Activated CD4-positive, alpha-beta memory T cell treated with anti-CD3 and anti-CD28 coated beads for 36 hours (primary cell): Measurements from ENCODE around the gene APOBEC3H. TPM values are rescaled to one million over a fixed set of nuclear protein-coding genes. Genes with fewer than 3 reads are reported as not detected.
"Not testable (repeated sequence)": the region's sequence is repeated elsewhere in the genome, so short reads cannot be mapped to it uniquely, and the experiment has no call there.

Source experiments
- CTCF ChIA-PET: fragments of 350-600 bp; sonication (Branson Sonifier 250); formaldehyde crosslinking; loops from one replicate; lab custom pipeline; 2021; ENCODE audit warnings: antibody characterized with exemption, inconsistent platforms; lab: Charles Lee
- POLR2A ChIA-PET: fragments of 350-600 bp; sonication (Branson Sonifier 250); formaldehyde crosslinking; loops from one replicate; lab custom pipeline; 2021; ENCODE audit warnings: antibody characterized with exemption; lab: Charles Lee
- DNase-seq: peaks from one replicate; pipeline ENCODE4 v3.0.0-alpha.2; 2020
- H3K27ac Mint-ChIP-seq: one replicate; pipeline ENCODE4 v1.8.0; 2021; ENCODE audit warnings: mixed read lengths
- H3K27me3 Mint-ChIP-seq: one replicate; pipeline ENCODE4 v1.8.0; 2021; ENCODE audit warnings: mixed read lengths
- H3K36me3 Mint-ChIP-seq: one replicate; pipeline ENCODE4 v1.8.0; 2021; ENCODE audit warnings: mixed read lengths
- H3K4me1 Mint-ChIP-seq: one replicate; pipeline ENCODE4 v1.8.0; 2021; ENCODE audit warnings: low read depth, mixed read lengths
- H3K4me3 Mint-ChIP-seq: one replicate; pipeline ENCODE4 v1.8.0; 2021; ENCODE audit warnings: mild to moderate bottlenecking, mixed read lengths
- H3K9me3 Mint-ChIP-seq: one replicate; pipeline ENCODE4 v1.8.0; 2021; ENCODE audit warnings: mixed read lengths
- intact Hi-C: fragments of 100-400 bp; cut with micrococcal nuclease; formaldehyde crosslinking; loops from one replicate; pipeline ENCODE4 v1.15.1; 2023
- total RNA-seq, 2 experiments: library from RNA; stranded (reverse); gene quantifications; one replicate each; pipeline ENCODE4 v1.2.3, GENCODE V29; 2021

Gene APOBEC3H
- total RNA-seq, 2 experiments from 2014 or later, result 23.6 to 25.3 TPM

DNA sequence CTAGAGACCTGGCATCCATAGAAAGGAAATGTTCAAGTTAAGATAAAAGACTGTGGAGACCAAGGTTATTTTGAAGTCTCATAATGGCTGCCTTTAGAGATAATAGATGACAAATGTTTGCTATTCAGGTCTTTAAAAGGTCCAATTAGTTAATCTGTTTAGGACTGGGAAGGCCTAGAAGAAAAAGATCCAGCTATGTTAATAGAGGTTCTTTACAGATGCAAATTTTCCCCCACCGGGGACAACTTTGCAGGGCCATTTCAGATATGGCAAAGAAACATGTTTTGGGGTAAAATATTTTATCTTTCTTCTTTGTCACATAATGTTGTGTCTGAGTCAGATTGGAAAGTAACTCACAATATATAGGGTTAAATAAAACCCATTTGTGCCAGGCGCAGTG, 23.1 kb upstream of the APOBEC3H start:
- intact Hi-C loops, result no loop called here
- H3K4me1 Mint-ChIP-seq, result peaks cover 19% of the 10 kb centered on the region
- H3K4me3 Mint-ChIP-seq, result no peak overlapping the region
- peaks cover 8% of the 10 kb centered on the region for H3K36me3 Mint-ChIP-seq
- H3K9me3 Mint-ChIP-seq, result no peaks in the 10 kb centered on the region
- no peak for DNase-seq
- ChIA-PET POLR2A (no interaction called here), CTCF (no interaction called here)
- H3K27ac Mint-ChIP-seq, result no peak overlapping the region
- H3K27me3 Mint-ChIP-seq, result no peaks in the 10 kb centered on the region

- intact Hi-C loops, H3K27me3 Mint-ChIP-seq, DNase-seq, H3K9me3 Mint-ChIP-seq, POLR2A ChIA-PET: not testable (repeated sequence)
- peak overlapping the region; percentile 66 for H3K4me3 Mint-ChIP-seq
- H3K36me3 Mint-ChIP-seq, result peaks cover 19% of the 10 kb centered on the region
- CTCF ChIA-PET, result interaction anchor here (0.5 kb wide), 1 partner anchor 139 kb away, joined by 3 read pairs; no protein-coding TSS in a partner anchor
- H3K4me1 Mint-ChIP-seq, result peaks cover 33% of the 10 kb centered on the region
- H3K27ac Mint-ChIP-seq, result peak overlapping the region; percentile 72
Observed at GRCh38 chr22:39076155-39077025, 20.7 kb upstream of the APOBEC3H start.

DNA sequence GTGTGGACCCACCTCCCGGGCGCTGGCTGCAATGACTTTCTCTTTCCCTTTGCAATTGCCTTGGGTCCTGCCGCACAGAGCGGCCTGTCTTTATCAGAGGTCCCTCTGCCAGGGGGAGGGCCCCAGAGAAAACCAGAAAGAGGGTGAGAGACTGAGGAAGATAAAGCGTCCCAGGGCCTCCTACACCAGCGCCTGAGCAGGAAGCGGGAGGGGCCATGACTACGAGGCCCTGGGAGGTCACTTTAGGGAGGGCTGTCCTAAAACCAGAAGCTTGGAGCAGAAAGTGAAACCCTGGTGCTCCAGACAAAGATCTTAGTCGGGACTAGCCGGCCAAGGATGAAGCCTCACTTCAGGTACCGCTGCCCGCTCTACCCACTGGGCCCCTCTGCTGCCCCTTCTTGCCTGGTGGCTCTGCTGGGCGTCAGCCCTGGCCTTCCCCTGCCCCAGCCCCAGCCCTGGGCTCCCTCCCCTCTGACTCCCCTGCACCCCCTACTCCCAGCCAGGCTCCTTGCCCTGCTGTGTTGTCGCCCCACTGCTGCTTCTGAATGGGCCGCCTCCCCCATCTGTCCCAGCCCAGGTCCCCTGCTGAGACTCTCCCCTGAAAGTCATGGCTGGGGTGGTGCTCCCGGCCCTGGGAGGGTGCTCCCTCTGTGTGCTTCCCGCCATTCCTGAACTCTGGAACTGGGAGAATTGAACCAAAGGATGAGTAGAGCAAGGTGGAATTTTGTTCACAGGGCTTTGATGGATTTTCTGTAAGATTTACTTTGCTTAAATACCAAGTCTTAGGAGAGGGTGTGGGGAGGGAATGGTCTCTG, 19.8 kb upstream of the APOBEC3H start, which contains the start of gene APOBEC3G:
Gene APOBEC3G, plus strand, starts transcription at position 250 of the 815 bp plus-strand sequence. Its CDS starts 87 bp downstream, at position 337.
- Mint-ChIP-seq H3K4me3 (peak within 1 kb of the TSS; percentile 93), H3K4me1 (peaks cover 41% of the 10 kb centered on the region), H3K27ac (peak within 1 kb of the TSS; percentile 93), H3K36me3 (peaks cover 22% of the 10 kb centered on the region)
- H3K9me3 Mint-ChIP-seq, intact Hi-C loops, H3K27me3 Mint-ChIP-seq, CTCF ChIA-PET: not testable (repeated sequence)
- DNase-seq, result peak; percentile 76
- POLR2A ChIA-PET, result interaction anchor here (1.0 to 1.3 kb wide), 3 partner anchors 22 to 38 kb away, joined by 3 to 4 read pairs (median 3); no protein-coding TSS in a partner anchor

GRCh38 chr22:39077912-39078311, 19.1 kb upstream of the APOBEC3H start:
- H3K4me1 Mint-ChIP-seq, result peaks cover 43% of the 10 kb centered on the region
- intact Hi-C loops, H3K9me3 Mint-ChIP-seq, H3K27me3 Mint-ChIP-seq, DNase-seq: not testable (repeated sequence)
- CTCF ChIA-PET, result interaction anchor here (0.6 to 1.0 kb wide), 4 partner anchors 14 to 208 kb away, joined by 3 to 6 read pairs (median 4); no protein-coding TSS in a partner anchor
- peak overlapping the region; percentile 93 for H3K27ac Mint-ChIP-seq
- peaks cover 22% of the 10 kb centered on the region for H3K36me3 Mint-ChIP-seq
- POLR2A ChIA-PET, result interaction anchor here (0.7 to 1.3 kb wide), 7 partner anchors 10 to 71 kb away, joined by 3 to 5 read pairs (median 3); no protein-coding TSS in a partner anchor
- H3K4me3 Mint-ChIP-seq, result peak overlapping the region; percentile 93

DNA sequence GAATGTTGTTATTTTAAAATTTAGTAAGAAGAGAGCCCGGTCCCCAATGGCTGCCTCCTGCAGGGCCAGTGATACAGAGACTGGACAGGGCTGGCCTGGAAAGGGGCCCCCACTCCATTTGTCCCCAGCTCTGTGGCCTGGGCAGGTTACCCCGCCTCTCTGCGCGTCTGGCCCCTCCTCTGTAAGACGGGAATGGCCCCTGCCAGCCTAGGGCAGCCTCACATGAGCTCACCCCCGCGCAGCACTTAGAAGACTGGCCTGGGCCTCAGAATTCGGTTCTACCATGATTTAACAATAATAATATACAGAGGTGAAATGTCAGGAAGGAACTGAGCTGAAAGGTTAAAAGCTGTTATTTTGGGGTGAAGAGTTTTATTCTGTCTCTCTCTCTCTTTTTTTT, 18.7 kb upstream of the APOBEC3H start:
- ChIA-PET CTCF (interaction anchor here (0.6 to 1.0 kb wide), 5 partner anchors 14 to 208 kb away, joined by 3 to 6 read pairs (median 4); no protein-coding TSS in a partner anchor), POLR2A (interaction anchor here (0.7 to 1.3 kb wide), 7 partner anchors 10 to 71 kb away, joined by 3 to 5 read pairs (median 3); no protein-coding TSS in a partner anchor)
- Mint-ChIP-seq H3K4me3 (peak overlapping the region; percentile 93), H3K4me1 (peaks cover 46% of the 10 kb centered on the region), H3K36me3 (peaks cover 22% of the 10 kb centered on the region), H3K27me3 (no peaks in the 10 kb centered on the region), H3K27ac (peak overlapping the region; percentile 93), H3K9me3 (no peaks in the 10 kb centered on the region)
- intact Hi-C loops, result no loop called here
- no peak for DNase-seq

GRCh38 chr22:39079054-39079637, 17.9 kb upstream of the APOBEC3H start:
- Mint-ChIP-seq H3K4me1 (peaks cover 50% of the 10 kb centered on the region), H3K27ac (peak overlapping the region; percentile 93), H3K4me3 (peak overlapping the region; percentile 93), H3K36me3 (peaks cover 22% of the 10 kb centered on the region)
- H3K27me3 Mint-ChIP-seq, DNase-seq, intact Hi-C loops, H3K9me3 Mint-ChIP-seq: not testable (repeated sequence)
- CTCF ChIA-PET, result interaction anchor here (0.7 to 1.0 kb wide), 3 partner anchors 34 to 209 kb away, joined by 3 to 6 read pairs (median 3); no protein-coding TSS in a partner anchor
- POLR2A ChIA-PET, result interaction anchor here (0.9 to 1.2 kb wide), 3 partner anchors 9 to 70 kb away, joined by 3 to 5 read pairs (median 4); no protein-coding TSS in a partner anchor

- no peaks in the 10 kb centered on the region for H3K9me3 Mint-ChIP-seq
- H3K27ac Mint-ChIP-seq, result peak overlapping the region; percentile 39
- H3K4me1 Mint-ChIP-seq, result peaks cover 50% of the 10 kb centered on the region
- H3K27me3 Mint-ChIP-seq, result no peaks in the 10 kb centered on the region
- DNase-seq, result no peak
- CTCF ChIA-PET, result interaction anchor here (1.0 kb wide), 2 partner anchors 211 to 311 kb away, joined by 3 to 4 read pairs; no protein-coding TSS in a partner anchor
- H3K4me3 Mint-ChIP-seq, result peak overlapping the region; percentile 13
- peaks cover 23% of the 10 kb centered on the region for H3K36me3 Mint-ChIP-seq
- intact Hi-C loops, result loop anchor here (5.0 kb wide), 1 partner anchor 37 kb away; no protein-coding TSS in a partner anchor
- POLR2A ChIA-PET, result no interaction called here
Observed at GRCh38 chr22:39080052-39080762, 16.8 kb upstream of the APOBEC3H start.

- Mint-ChIP-seq H3K4me1 (peaks cover 50% of the 10 kb centered on the region), H3K9me3 (no peaks in the 10 kb centered on the region), H3K36me3 (peaks cover 24% of the 10 kb centered on the region), H3K27me3 (no peaks in the 10 kb centered on the region), H3K27ac (peak overlapping the region; percentile 68), H3K4me3 (no peak overlapping the region)
- POLR2A ChIA-PET, result no interaction called here
- CTCF ChIA-PET, result interaction anchor here (1.0 to 1.1 kb wide), 3 partner anchors 211 to 312 kb away, joined by 3 to 4 read pairs (median 3); no protein-coding TSS in a partner anchor
- intact Hi-C loops, result loop anchor here (5.0 kb wide), 1 partner anchor 36 kb away; no protein-coding TSS in a partner anchor
- no peak for DNase-seq
Observed at GRCh38 chr22:39081016-39081415, 16.0 kb upstream of the APOBEC3H start.

DNA sequence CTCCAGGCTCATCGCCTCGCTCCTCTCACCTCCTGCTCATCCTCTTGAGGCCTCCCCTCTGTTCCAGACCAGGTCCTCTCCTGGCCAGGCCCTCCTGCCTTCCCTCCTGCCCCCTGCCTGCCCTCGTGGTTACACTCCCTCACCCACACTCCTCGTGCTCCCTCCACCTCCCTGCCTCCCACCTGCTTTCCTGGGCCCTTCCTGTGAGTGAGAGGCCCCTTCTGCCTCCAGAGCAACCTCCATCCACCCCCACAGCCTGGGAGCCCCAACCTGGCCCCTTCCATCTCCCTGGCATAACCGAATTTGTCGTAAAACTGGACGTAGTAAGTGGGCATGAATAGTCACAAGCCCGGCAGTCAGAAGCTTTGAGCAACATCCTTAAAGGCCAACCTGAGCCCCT, 15.4 kb upstream of the APOBEC3H start:
- H3K9me3 Mint-ChIP-seq, result no peaks in the 10 kb centered on the region
- ChIA-PET CTCF (interaction anchor here (1.1 kb wide), 1 partner anchor 212 kb away, joined by 3 read pairs; no protein-coding TSS in a partner anchor), POLR2A (interaction anchor here (0.7 kb wide), 1 partner anchor 116 kb away, joined by 3 read pairs; no protein-coding TSS in a partner anchor)
- H3K4me3 Mint-ChIP-seq, result no peak overlapping the region
- peaks cover 51% of the 10 kb centered on the region for H3K4me1 Mint-ChIP-seq
- no peaks in the 10 kb centered on the region for H3K27me3 Mint-ChIP-seq
- H3K36me3 Mint-ChIP-seq, result peaks cover 28% of the 10 kb centered on the region
- no peak for DNase-seq
- intact Hi-C loops, result loop anchor here (5.0 kb wide), 1 partner anchor 36 kb away; no protein-coding TSS in a partner anchor
- peak overlapping the region; percentile 66 for H3K27ac Mint-ChIP-seq
